Activated naive CD4-positive, alpha-beta T cell treated with anti-CD3 and anti-CD28 coated beads, Interleukin-2, amount 50 U/mL, for 72 hours (primary cell): ENCODE data around the gene NT5M. TPM values are rescaled to one million over a fixed set of nuclear protein-coding genes. Genes with fewer than 3 reads are reported as not detected.
A peak's percentile ranks its signal among the peaks of the same experiment; 100 is the strongest.

Source experiments
- ATAC-seq, 2 donors: fragments of 150-1000 bp; cut with Tn5 transposase; 2 replicates each; pipeline ENCODE4 v1.10.0; 2021; ENCODE audit warnings: mild to moderate bottlenecking in 2 of 2, moderate library complexity in 2 of 2
- DNase-seq, 2 donors: peaks; one replicate each; pipeline ENCODE4 v3.0.0; 2021 to 2022; ENCODE audit warnings: low spot score in 2 of 2
- H3K27ac Mint-ChIP-seq, 2 donors: one replicate each; pipeline ENCODE4 v1.8.0; 2022; ENCODE audit warnings: mild to moderate bottlenecking in 2 of 2, mixed read lengths in 2 of 2
- H3K36me3 Mint-ChIP-seq, 2 donors: one replicate each; pipeline ENCODE4 v1.8.0; 2022; ENCODE audit warnings: mixed read lengths in 2 of 2
- H3K9me3 Mint-ChIP-seq, 2 donors: one replicate each; pipeline ENCODE4 v1.8.0; 2022; ENCODE audit warnings: mixed read lengths in 2 of 2
- total RNA-seq, 2 donors: library from RNA; stranded (reverse); gene quantifications; one replicate each; pipeline ENCODE4 v1.2.3, GENCODE V29; 2022

Gene NT5M
- total RNA-seq, 2 donors from 2014 or later: 5.8 to 6.0 TPM

GRCh38 chr17:17356931-17357270 lies 53.7 kb downstream of the NT5M start:
- Mint-ChIP-seq H3K9me3 (no peaks in the 10 kb centered on the region), H3K27ac (peak overlapping the region in 1 of 2 donors; percentile 48), H3K36me3 (peaks cover 0 to 5% of the 10 kb centered on the region in 2 donors)
- no peak for ATAC-seq
- peak in 1 of 2 donors; percentile 28 for DNase-seq

- ATAC-seq (no peak), DNase-seq (peak in 1 of 2 donors; percentile 33)
- no peak overlapping the region for H3K27ac Mint-ChIP-seq
- H3K9me3 Mint-ChIP-seq: no peaks in the 10 kb centered on the region
- peaks cover 0 to 5% of the 10 kb centered on the region in 2 donors for H3K36me3 Mint-ChIP-seq
Measured at GRCh38 chr17:17358060-17358751, 55.0 kb downstream of the NT5M start.

GRCh38 chr17:17358866-17359265 lies 55.7 kb downstream of the NT5M start:
- no peak for ATAC-seq
- no peak for DNase-seq
- H3K9me3 Mint-ChIP-seq: no peaks in the 10 kb centered on the region
- H3K36me3 Mint-ChIP-seq: peaks cover 0 to 5% of the 10 kb centered on the region in 2 donors
- H3K27ac Mint-ChIP-seq: no peak overlapping the region

GRCh38 chr17:17359271-17359670 lies 56.1 kb downstream of the NT5M start:
- H3K27ac Mint-ChIP-seq: no peak overlapping the region
- ATAC-seq: no peak

GRCh38 chr17:17360087-17360730 lies 57.0 kb downstream of the NT5M start:
- no peaks in the 10 kb centered on the region for H3K9me3 Mint-ChIP-seq
- no peak overlapping the region for H3K27ac Mint-ChIP-seq
- no peak for DNase-seq
- H3K36me3 Mint-ChIP-seq: peaks cover 0 to 5% of the 10 kb centered on the region in 2 donors
- no peak for ATAC-seq

More at GRCh38 chr17:17359271-17359670, 56.1 kb downstream of the NT5M start:
- peaks cover 0 to 5% of the 10 kb centered on the region in 2 donors for H3K36me3 Mint-ChIP-seq
- H3K9me3 Mint-ChIP-seq: no peaks in the 10 kb centered on the region
- DNase-seq: peak in 1 of 2 donors; percentile 1

GRCh38 chr17:17361543-17361866 lies 58.3 kb downstream of the NT5M start:
- Mint-ChIP-seq H3K36me3 (peaks cover 0 to 5% of the 10 kb centered on the region in 2 donors), H3K9me3 (no peaks in the 10 kb centered on the region), H3K27ac (no peak overlapping the region)
- ATAC-seq (no peak), DNase-seq (no peak)

GRCh38 chr17:17361867-17362539 lies 58.8 kb downstream of the NT5M start:
- DNase-seq: no peak

GRCh38 chr17:17362540-17362930 lies 59.4 kb downstream of the NT5M start:
- ATAC-seq: no peak
- H3K9me3 Mint-ChIP-seq: no peaks in the 10 kb centered on the region
- DNase-seq: no peak
- peaks cover 0 to 5% of the 10 kb centered on the region in 2 donors for H3K36me3 Mint-ChIP-seq
- no peak overlapping the region for H3K27ac Mint-ChIP-seq

More at GRCh38 chr17:17361867-17362539, 58.8 kb downstream of the NT5M start:
- ATAC-seq: no peak
- Mint-ChIP-seq H3K27ac (no peak overlapping the region), H3K36me3 (peaks cover 0 to 5% of the 10 kb centered on the region in 2 donors), H3K9me3 (no peaks in the 10 kb centered on the region)

GRCh38 chr17:17363638-17364337 lies 60.6 kb downstream of the NT5M start:
- ATAC-seq: no peak
- H3K27ac Mint-ChIP-seq: no peak overlapping the region

GRCh38 chr17:17364338-17364667 lies 61.1 kb downstream of the NT5M start:
- Mint-ChIP-seq H3K27ac (no peak overlapping the region), H3K9me3 (no peaks in the 10 kb centered on the region), H3K36me3 (no peaks in the 10 kb centered on the region)
- ATAC-seq (no peak), DNase-seq (no peak)

More at GRCh38 chr17:17363638-17364337, 60.6 kb downstream of the NT5M start:
- H3K9me3 Mint-ChIP-seq: no peaks in the 10 kb centered on the region
- H3K36me3 Mint-ChIP-seq: peaks cover 0 to 1% of the 10 kb centered on the region in 2 donors
- no peak for DNase-seq

- no peaks in the 10 kb centered on the region for H3K9me3 Mint-ChIP-seq
- no peak overlapping the region for H3K27ac Mint-ChIP-seq
- DNase-seq: no peak
- no peak for ATAC-seq
- no peaks in the 10 kb centered on the region for H3K36me3 Mint-ChIP-seq
Measured at GRCh38 chr17:17365476-17366110, 62.4 kb downstream of the NT5M start.

GRCh38 chr17:17366235-17366634 lies 63.1 kb downstream of the NT5M start:
- H3K36me3 Mint-ChIP-seq: no peaks in the 10 kb centered on the region
- no peak overlapping the region for H3K27ac Mint-ChIP-seq
- H3K9me3 Mint-ChIP-seq: no peaks in the 10 kb centered on the region
- no peak for DNase-seq
- ATAC-seq: no peak

- DNase-seq (no peak), ATAC-seq (no peak)
- Mint-ChIP-seq H3K9me3 (no peaks in the 10 kb centered on the region), H3K27ac (no peak overlapping the region), H3K36me3 (no peaks in the 10 kb centered on the region)
Measured at GRCh38 chr17:17366941-17367875, 64.0 kb downstream of the NT5M start.

GRCh38 chr17:17367931-17368330 lies 64.8 kb downstream of the NT5M start:
- H3K9me3 Mint-ChIP-seq: no peaks in the 10 kb centered on the region
- no peak for DNase-seq
- no peak overlapping the region for H3K27ac Mint-ChIP-seq
- H3K36me3 Mint-ChIP-seq: no peaks in the 10 kb centered on the region
- ATAC-seq: no peak

GRCh38 chr17:17370711-17371110 lies 67.5 kb downstream of the NT5M start:
- ATAC-seq: no peak
- DNase-seq: no peak
- Mint-ChIP-seq H3K36me3 (no peaks in the 10 kb centered on the region), H3K27ac (peak overlapping the region in 1 of 2 donors; percentile 29), H3K9me3 (no peaks in the 10 kb centered on the region)
